ENCODE data around the gene KIF26B. TPM values are rescaled to one million over a fixed set of nuclear protein-coding genes. Genes with fewer than 3 reads are reported as not detected.

KIF26B gene
- polyA plus RNA-seq, 1 of the 3 experiments (the other 2 are of a cell fraction) = 2.6 TPM

DNA sequence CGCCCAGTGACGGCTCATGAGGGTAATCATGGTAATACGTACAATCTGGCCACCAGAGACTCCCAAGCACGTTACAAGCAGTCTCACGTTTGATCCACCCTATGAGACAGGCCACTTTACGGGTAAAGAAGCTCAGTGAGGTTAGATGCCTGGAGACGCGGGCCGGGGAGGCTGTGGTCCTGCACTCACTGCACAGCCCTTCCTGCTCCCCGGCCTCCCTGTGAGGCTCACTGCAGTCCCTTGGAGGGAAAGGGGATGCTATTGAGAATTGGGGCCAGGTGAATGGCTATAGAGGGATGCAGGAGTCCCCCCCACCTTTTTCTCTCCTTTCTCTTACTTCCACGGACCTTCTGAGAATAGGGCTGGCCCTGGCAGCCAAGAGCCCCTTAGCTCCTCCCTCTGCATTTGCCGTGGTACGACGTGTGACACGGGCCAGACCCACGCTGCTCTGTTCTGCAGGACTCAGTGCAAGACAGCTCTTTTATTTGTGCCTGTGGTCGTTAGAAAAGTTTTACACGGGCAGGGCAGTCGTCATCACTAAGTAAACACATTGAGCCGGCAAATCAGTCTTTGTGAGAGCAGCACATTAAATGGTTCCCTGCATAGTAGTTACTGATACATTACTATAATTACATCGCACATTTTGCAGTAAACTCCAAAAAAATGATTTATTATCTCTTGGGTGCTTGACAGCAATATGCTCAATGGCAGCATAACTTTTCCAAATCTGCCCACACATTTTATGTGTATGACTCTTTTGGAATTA, 18.8 kb downstream of the KIF26B start:
- no peak for TF ChIP-seq NFIC (IDR thresholded peaks at IDR 0.05; ENCODE audit: borderline replicate concordance)
- TF ChIP-seq RFX5 (IDR thresholded peaks at IDR 0.05; ENCODE audit: low read length) = no peak
- TF ChIP-seq SIN3A (IDR thresholded peaks at IDR 0.05; ENCODE audit: borderline replicate concordance, low read depth, low read length) = no peak
- TF ChIP-seq MXI1 (IDR thresholded peaks at IDR 0.05; ENCODE audit: low read depth, low read length) = no peak
- no peak for TF ChIP-seq RXRA (IDR thresholded peaks at IDR 0.05; ENCODE audit: borderline replicate concordance, low read depth)
- TF ChIP-seq FOSL2 (IDR thresholded peaks at IDR 0.05; ENCODE audit: borderline replicate concordance, low read depth) = no peak
- TF ChIP-seq, protein P1, sequence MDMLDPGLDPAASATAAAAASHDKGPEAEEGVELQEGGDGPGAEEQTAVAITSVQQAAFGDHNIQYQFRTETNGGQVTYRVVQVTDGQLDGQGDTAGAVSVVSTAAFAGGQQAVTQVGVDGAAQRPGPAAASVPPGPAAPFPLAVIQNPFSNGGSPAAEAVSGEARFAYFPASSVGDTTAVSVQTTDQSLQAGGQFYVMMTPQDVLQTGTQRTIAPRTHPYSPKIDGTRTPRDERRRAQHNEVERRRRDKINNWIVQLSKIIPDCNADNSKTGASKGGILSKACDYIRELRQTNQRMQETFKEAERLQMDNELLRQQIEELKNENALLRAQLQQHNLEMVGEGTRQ (IDR thresholded peaks at IDR 0.05; ENCODE audit: borderline replicate concordance, low read depth, low read length) = no peak
- no peak for TF ChIP-seq POLR2AphosphoS5 (IDR thresholded peaks at IDR 0.05; ENCODE audit: low read depth, low read length)
- no peak for TF ChIP-seq ELF1 (IDR thresholded peaks at IDR 0.05)
- TF ChIP-seq, protein P2, sequence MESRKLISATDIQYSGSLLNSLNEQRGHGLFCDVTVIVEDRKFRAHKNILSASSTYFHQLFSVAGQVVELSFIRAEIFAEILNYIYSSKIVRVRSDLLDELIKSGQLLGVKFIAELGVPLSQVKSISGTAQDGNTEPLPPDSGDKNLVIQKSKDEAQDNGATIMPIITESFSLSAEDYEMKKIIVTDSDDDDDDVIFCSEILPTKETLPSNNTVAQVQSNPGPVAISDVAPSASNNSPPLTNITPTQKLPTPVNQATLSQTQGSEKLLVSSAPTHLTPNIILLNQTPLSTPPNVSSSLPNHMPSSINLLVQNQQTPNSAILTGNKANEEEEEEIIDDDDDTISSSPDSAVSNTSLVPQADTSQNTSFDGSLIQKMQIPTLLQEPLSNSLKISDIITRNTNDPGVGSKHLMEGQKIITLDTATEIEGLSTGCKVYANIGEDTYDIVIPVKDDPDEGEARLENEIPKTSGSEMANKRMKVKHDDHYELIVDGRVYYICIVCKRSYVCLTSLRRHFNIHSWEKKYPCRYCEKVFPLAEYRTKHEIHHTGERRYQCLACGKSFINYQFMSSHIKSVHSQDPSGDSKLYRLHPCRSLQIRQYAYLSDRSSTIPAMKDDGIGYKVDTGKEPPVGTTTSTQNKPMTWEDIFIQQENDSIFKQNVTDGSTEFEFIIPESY (IDR thresholded peaks at IDR 0.05; ENCODE audit: borderline replicate concordance, low read depth) = no peak
- no peak for TF ChIP-seq GABPA (IDR thresholded peaks at IDR 0.05; ENCODE audit: low read depth)
- no peak for TF ChIP-seq EZH2phosphoT487 (IDR thresholded peaks at IDR 0.05; ENCODE audit: borderline replicate concordance, low read depth)
- no peak for TF ChIP-seq FOXM1 (IDR thresholded peaks at IDR 0.05; ENCODE audit: low read depth)
- TF ChIP-seq TAF1 (IDR thresholded peaks at IDR 0.05; ENCODE audit: borderline replicate concordance, low read depth, low read length) = no peak
- no peak for TF ChIP-seq SMC3 (IDR thresholded peaks at IDR 0.05; ENCODE audit: low read depth, low read length)
- no peak for TF ChIP-seq TCF12 (IDR thresholded peaks at IDR 0.05)
- TF ChIP-seq, protein P3, sequence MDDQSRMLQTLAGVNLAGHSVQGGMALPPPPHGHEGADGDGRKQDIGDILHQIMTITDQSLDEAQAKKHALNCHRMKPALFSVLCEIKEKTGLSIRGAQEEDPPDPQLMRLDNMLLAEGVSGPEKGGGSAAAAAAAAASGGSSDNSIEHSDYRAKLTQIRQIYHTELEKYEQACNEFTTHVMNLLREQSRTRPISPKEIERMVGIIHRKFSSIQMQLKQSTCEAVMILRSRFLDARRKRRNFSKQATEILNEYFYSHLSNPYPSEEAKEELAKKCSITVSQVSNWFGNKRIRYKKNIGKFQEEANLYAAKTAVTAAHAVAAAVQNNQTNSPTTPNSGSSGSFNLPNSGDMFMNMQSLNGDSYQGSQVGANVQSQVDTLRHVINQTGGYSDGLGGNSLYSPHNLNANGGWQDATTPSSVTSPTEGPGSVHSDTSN (IDR thresholded peaks at IDR 0.05) = no peak
- no peak for TF ChIP-seq MEF2A (IDR thresholded peaks at IDR 0.05; ENCODE audit: borderline replicate concordance, low read depth)
- H3K27me3 ChIP-seq (ENCODE audit: insufficient read depth) = no peaks in the 10 kb centered on the region
- H3F3A ChIP-seq (replicated peaks; ENCODE audit: insufficient read depth) = no peaks in the 10 kb centered on the region
- no peak overlapping the region for H2AFZ ChIP-seq (ENCODE audit: low read depth)
- 77% methylated on average over 18 of the region's 21 CpGs for WGBS (ENCODE audit: low lambda C conversion rate)
- no peak overlapping the region; a peak in 1 of 4 replicates for H3K27ac ChIP-seq (ENCODE audit: low read depth in 2 of 2, low read length in 1 of 2)
- peaks cover 10% of the 10 kb centered on the region; the same call in 1 of the 2 replicates for H4K20me1 ChIP-seq (ENCODE audit: insufficient read depth)
- H3K4me2 ChIP-seq = no peak overlapping the region
- H3K4me3 ChIP-seq (ENCODE audit: low read depth in 2 of 2, low read length in 1 of 2) = no peak overlapping the region
- DNase-seq = no peak
- H3K9ac ChIP-seq = no peak overlapping the region
- ChIA-PET CTCF (interaction anchor here (1.1 kb wide), 1 partner anchor 20 kb away, joined by 3 read pairs; no protein-coding TSS in a partner anchor), POLR2A (no interaction called here)
- peaks cover 4 to 55% of the 10 kb centered on the region in 2 experiments for H3K36me3 ChIP-seq (replicated peaks in 1 of 2; ENCODE audit: control insufficient read depth in 1 of 2, insufficient read depth in 2 of 2, low read length in 1 of 2)
- H3K9me2 ChIP-seq = no peaks in the 10 kb centered on the region
- peaks cover 28% of the 10 kb centered on the region for H3K79me2 ChIP-seq (ENCODE audit: insufficient read depth)
- H3K9me3 ChIP-seq = no peaks in the 10 kb centered on the region
- H3K4me1 ChIP-seq (ENCODE audit: control insufficient read depth in 1 of 2, insufficient read depth in 2 of 2, low read depth in 1 of 2, low read length in 1 of 2) = peaks cover 0 to 36% of the 10 kb centered on the region in 2 experiments; a peak in 2 of 4 replicates

Data from SK-N-SH (cell line).